ENCODE results near the gene RARA.
"Not testable (repeated sequence)": the region's sequence is repeated elsewhere in the genome, so short reads cannot be mapped to it uniquely, and the experiment has no call there.

Gene RARA

DNA sequence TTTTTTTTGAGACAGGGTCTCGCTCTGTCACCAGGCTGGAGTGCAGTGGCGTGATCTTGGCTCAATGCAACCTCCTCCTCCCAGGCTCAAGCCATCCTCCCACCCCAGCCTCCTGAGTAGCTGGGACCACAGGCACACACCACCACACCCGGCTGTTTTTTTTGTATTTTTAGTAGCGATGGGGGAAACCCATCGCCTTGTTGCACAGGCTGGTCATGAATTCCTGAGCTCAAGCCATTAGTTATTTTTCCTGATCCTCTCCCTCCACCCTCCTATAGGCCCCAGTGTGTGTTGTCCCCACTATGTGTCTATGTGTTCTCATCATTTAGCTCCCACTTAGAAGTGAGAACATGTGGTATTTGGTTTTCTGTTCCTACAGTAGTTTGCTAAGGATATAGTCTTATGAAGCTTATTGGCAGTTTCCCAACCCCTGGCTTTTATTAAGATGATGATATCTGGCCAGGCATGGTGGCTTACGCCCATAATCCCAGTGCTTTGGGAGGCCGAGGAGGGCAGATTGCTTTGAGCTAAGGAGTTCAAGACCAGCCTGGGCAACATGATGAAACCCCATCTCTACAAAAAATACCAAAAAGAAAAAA, 9.7 kb upstream of the RARA start:
- not testable (repeated sequence) for DNase-seq

DNA sequence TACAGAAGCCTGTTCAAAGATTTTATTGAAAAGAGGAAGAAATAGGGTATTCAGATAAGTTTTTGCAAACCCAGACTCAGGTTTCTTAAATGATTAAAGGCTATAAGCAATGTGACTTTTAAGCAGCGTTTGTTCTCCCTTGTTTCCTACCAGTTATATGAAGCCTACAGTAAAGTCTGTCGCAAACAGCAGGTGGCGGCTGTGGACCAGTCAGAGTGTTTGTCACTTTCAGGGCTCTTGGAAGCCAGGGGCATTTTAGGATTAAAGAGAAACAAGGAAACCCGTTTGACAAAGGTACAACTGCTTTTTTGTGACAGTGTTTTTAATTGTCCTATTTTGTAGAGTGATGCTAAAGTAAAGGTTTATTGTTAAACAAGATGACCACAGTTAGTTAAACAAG, 7.7 kb upstream of the RARA start:
- DNase-seq, result peak; percentile 59

DNA sequence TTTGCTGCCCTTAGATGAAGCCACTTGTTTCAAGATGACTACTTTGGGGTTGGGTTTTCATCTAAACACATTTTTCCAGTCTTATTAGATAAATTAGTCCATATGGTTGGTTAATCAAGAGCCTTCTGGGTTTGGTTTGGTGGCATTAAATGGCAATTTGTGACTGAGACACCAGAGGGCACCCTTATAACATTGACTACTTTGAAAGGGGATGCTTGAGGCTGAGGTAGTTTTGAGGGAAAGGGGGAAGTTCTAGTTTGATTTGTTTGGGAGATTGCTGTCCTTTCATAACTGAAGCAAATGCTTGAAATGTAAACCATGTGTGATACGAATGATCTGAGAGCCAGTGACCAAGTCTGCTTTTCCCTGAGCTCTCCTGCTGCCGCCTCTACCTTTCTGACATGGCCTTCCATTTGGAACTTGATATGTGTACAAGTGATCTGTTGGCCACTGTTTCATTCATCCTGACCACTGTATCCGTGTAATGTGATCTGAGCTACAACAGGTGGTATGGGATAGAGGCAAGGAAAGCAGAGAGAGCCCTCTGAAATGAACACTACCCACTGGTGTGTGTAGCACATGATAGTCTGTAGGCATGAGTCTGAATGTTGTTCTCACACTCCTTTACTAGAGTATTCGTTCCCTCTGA, 5.8 kb upstream of the RARA start:
- peak; percentile 88 for DNase-seq

DNA sequence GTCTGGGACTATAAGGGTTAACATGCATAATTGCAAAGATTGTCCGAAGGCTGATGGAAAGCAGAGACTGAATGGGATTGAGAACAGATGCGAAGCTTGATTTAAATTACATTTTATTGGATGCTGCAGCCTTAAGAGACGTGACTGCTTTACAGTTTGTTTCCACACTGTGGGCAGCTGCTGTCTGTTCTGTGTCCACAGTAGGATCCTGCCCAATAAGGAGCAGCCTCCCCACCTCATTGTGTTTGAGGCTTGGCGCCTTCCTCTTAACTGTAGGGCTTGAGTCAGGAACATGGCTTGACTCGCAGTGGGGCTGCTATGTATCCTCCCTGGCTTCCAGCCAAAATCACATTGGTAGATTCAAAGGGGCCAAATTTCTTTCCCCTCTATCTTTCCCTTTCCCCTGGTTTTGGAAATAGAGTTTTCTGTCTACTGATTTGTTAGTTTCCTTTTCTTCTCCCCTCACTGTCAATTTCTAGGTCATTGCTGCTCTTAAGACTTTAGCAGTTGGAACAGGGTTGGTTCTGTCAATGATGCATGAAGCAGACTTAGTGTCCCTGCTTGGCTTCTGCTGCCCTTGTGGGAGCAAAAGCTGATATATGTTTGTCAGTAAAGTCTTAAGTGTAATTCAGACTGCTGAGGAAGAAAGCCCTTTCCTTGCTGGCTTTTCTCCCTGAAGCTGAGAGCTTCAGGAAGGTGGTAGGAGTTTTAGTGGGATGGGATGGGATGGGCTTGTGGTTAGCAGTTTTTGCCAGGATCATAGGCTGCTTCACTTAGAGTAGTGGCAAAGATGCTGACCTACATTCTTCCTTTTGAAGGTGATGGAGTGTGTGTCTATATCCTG, 5.0 kb upstream of the RARA start:
- DNase-seq, result no peak

DNA sequence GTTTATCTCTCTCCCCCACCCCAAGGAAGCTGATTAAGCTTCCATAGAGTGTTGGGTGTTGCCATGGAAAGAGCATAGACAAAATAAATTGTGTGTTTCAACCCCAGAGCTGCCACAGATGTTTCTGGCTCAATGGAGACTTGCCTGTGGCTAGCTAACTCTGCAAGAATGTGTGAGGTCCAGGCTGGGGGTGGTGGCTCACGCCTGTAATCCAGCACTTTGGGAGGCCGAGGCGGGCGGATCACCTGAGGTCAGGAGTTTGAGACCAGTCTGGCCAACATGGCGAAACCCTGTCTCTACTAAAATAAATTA, 4.5 kb upstream of the RARA start:
- not testable (repeated sequence) for DNase-seq

DNA sequence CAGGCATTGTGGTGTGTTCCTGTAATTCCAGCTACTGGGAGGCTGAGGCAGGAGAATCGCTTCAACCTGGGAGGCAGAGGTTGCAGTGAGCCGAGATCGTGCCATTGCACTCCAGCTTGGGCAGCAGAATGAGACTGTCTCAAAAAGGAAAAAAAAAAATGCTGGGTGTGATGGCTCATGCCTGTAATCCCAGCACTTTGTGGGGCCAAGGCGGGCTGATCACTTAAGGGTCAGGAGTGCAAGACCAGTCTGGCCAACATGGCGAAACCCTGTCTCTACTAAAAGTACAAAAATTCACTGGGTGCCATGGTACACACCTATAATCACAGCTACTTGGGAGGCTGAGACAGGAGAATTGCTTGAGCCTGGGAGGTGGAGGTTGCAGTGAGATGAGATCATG, 4.1 kb upstream of the RARA start:
- DNase-seq, result not testable (repeated sequence)

DNA sequence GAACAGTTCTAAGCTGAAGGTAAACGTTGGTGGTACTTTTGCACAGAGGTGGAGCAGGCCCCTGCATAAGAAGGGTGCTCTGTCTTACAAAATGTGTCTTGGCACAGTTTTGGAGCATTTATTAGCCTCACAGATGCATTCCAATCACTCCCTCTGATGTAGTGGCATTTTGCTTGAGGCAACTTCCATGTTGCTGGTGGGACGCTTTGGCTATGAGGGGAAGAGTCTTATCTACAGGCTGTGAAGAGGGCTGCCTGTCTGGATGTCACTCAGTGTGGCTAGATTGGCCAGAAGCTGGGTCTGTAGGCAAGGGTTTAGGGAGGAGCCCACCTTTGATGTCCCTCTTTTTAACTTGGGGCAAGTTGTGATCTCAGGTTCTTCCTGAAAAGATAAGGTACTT, 2.6 kb upstream of the RARA start:
- DNase-seq, result no peak

DNA sequence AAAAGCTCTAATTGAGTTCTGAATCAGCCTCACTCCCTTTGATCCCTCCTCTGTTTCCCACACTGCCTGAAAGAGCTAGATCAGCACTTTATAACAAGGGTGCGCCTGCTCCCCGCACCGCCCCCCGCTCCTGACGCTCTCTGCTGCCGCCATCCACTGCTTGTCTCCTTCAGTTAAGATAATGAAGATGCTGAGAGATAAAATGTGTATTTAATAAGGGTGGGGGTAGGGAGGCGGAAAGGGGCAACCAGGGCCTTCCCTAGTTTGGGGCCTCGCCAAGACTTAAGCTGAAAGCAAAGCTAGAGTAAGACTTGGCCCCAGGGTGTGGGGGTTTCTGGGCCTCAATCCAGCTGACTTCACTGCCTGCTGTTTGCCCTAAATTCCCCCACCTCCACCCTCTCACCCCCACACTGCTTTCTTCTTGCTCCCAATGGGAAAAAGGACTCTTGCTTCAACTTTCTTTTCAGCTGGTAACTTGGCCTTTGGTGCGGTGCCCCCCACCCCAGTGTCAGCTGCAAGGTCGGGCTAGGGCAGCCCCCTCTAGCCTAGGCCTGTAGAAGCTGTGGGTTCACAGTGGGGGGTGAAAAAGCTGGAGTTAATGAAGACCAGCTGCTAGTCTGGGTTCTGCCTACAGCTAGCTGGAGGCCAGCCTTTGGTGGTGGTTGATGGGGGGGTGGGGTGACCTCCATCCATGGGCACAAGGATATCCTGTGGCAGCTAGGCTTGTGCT, 1.8 kb upstream of the RARA start:
- DNase-seq, result peak; percentile 54

DNA sequence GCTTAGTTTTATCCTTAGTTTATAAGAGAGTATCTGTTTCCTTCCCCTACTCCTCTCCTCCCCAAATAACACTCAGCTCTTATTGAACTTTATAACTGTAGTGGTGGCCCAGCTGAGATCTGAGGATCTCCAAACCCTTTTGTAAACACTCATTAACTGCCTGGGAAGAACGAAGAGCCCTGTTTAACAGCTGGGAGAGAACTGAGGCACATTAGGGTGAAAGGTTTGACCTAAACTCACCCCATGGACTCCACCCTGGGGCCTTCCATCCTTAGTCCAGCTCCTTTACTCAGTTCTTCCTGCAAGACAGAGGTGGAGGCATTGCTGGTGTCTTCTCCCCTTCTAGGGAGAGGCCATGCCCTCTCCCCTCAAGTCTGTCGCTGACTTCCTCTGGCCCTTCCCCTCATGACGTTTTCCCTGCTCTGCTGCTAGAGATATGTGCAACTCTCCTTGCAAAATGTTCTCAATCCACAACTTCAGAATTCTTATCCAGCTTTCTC, 1.2 kb upstream of the RARA start:
- peak; percentile 40 for DNase-seq

DNA sequence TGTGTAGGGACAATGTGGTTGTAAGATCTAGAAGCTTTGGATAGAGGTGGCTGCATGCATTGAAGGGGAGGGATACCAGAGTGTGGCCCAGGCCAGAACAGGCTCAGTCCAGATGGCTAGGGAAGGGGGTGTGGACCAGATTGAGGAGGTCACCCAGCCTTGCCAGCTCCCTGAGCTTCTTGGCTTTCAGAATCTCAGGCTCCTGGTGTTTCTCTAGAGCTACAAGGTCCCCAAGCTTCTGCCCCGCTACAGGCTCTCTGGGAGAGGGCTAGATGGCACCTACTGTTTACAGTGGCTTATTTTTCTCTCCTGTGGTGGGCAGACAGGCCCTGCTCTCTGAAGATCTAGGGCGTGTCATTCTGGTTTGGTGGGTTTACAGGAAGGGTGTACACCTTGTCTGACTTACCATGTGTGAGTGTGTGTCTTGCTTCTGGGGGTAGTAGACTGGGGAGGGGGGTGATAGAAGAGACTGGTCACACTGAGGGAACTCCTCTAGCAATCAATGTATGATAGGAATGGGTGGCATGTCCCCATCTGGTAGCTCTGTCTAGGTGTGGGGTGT, 1.1 kb downstream of the RARA start:
- no peak for DNase-seq

DNA sequence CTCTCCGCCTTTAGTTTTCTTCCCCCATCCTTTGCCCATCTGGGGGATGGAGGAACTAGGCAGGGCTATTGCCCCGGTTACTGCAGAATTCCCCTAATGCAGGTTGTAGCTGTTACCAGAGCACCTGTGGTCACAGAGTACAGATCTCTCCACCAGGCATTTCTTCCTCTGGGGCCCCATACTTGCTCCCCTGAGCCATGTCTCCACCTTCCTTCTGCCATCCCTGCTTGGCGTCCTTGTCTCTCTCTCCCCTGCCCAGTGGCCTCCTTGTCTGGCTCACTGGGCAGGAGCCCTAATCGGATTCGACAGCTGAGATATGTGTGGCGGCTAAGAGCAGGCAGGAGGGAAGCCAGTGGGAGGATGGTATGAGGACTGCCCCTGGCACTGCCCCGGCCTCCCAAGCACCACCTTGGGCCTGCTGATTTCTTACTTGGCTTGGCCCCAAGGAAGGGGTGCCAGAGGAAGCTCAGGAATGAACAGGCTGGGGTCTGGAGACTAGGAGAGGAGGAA, 2.0 kb downstream of the RARA start:
- DNase-seq, result no peak

DNA sequence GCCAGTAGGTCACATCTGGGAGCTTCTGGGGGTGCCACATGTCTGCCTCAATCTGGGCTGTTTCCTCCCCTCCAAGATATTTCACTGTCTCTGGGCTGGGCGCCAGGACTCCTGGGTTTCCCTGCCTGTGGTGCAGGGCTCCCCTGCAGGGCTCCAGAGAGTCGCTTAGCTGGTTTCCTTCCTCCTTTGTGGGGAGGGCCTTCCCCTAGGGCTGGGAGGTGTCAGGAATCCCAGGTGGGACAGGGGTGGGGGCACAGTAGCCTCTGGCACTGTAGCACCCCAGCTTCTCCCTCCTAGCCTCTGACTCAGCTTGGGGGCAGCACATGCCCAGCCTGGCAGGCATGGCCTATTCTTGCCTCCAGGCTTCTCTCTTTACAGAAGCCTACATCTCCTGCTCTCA, 2.6 kb downstream of the RARA start:
- no peak for DNase-seq

DNA sequence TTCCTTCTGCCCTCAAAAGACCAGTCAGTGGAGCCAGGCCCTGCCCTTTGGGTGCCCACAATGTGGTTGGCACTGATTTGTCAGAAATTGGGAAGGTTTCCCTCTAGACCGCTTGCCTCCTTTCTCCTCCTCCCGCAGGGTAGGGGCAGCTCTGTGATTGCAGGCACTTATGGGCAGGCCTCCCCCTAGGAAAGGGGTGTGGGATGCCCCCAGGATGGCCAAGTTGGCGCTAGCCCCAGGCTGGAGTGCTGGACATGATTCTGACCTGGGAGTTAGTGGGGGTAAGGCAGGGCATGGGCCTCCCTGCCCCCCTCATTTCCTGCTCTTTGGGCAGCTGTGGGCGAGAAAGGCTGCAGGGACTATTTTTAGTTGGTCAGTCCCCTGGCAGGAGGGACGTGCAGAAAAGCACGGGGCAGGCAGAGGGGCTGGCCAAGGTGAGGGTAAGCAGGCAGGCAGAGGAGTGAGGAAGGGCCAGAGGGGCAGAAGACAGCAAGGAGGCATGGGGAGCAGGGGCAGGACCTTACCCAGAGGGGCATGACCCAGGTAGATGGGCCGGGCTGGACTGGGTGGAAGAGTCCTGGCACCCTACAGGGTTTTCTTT, 3.3 kb downstream of the RARA start:
- no peak for DNase-seq

DNA sequence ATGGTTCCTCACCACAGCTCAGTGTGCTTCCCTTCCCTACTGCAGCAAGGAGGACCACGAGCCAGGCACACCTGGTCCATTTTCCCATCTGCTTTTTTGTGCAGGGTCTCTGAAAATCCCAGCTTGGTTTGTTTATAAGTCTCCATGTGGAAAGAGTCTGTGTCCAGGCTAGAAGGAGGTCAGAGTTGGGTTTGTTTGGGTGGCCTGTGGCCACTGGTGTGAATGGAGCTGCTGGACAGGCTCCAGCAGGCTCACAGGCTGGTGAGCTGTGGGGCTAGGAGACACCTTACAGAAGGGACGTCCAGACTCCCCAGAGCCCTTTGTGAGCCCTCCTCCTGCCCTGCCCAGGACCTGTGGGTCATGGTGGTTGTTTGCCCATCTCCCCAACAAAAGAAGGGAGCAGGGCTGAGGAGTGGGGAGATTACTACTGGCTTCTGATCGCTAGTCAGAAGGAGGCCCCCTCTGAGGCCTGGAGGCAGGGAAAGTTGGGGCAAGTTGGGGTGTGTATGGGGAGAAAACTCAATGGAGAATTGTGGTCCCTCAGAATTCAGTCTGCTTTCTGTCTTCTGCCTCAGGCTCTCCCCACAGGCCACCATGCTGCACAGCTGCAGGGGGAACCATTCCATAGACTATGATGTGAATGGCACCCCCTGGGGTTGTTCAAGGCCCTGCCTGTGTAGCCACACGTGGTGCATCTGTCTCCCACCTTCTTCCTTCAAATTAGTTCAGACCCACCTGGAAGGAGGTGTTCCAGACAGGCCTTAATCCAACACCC, 4.1 kb downstream of the RARA start:
- no peak for DNase-seq

DNA sequence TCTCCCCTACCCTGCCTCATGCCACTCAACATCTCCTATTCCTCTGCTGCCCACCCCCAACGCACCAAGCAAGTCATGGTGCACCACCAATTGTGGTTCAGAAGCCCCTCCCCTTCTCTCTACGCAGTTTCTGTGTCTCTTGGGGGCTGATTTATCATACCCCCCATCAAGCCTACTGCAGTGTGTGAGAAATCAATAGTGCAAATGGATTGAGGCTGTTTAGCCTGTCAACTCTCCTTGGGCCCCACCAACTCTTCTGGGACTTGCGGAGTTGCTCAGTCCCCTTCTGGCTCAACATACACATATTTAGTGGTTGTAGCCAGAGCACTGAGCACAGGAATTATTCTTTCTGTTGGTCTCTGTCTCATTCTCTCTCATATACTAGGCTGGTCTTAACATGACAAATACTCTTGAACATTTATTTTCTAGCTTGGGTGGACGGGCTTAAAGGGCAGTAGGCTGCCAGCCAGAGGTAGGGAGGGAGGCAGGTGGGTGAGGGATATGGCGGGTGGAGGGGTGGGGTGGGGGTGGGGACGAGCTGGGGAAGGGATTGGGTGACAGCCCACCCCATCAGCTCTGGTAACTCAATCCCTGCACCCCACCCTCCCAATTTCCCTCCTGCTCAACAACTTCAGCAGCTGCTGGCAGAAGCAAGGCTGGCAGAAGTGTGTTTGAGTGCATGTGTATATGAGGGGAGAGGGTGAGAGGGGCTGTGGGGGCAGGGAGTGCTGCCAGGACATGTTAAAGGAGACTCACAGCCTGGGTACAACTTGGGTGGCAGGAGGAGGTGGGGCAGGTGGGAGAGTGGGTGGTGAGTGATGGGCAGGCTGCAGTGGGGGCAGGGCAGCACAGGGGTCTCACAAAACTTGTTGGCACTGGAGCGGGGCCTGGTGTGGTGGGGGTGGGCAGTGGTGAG, 4.9 kb downstream of the RARA start:
- peak; percentile 46 for DNase-seq

DNA sequence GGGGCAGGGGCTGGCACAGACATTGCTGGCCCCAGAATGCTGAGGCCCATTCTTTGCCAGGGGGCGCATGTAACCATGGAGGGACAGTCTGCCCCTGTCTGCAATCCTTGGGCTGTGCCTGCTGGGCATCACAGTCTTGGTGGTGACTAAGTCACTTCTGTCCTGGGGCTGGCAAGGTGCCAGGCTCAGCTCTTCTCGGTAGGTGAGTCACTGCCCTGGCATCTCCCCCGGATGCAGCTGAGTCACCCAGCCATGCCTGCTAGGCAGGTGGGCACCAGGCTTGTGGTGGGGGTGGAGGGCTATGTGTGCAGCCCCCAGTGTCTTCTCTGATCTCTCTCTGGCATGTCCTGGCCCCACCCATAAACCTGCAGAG, 5.6 kb downstream of the RARA start:
- peak; percentile 52 for DNase-seq

DNA sequence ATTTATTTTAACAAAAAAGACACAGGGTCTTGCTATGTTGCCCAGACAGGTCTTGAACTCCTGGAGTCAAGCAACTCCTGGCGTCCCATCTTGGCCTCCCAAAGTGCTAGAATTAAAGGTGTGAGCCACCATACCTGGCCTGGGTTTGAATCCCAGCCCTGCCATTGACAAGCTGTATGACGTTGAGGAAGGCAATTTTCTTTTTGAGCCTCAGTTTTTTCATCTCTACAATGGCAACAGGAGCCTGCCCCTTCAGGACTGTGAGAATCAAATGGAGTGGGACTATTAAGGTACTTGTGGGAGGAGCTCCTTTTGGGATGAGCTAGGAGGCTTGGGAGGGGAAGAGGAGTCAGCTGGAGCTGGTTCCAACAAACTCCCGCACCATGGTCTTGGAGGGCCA, 6.2 kb downstream of the RARA start:
- DNase-seq, result no peak

DNA sequence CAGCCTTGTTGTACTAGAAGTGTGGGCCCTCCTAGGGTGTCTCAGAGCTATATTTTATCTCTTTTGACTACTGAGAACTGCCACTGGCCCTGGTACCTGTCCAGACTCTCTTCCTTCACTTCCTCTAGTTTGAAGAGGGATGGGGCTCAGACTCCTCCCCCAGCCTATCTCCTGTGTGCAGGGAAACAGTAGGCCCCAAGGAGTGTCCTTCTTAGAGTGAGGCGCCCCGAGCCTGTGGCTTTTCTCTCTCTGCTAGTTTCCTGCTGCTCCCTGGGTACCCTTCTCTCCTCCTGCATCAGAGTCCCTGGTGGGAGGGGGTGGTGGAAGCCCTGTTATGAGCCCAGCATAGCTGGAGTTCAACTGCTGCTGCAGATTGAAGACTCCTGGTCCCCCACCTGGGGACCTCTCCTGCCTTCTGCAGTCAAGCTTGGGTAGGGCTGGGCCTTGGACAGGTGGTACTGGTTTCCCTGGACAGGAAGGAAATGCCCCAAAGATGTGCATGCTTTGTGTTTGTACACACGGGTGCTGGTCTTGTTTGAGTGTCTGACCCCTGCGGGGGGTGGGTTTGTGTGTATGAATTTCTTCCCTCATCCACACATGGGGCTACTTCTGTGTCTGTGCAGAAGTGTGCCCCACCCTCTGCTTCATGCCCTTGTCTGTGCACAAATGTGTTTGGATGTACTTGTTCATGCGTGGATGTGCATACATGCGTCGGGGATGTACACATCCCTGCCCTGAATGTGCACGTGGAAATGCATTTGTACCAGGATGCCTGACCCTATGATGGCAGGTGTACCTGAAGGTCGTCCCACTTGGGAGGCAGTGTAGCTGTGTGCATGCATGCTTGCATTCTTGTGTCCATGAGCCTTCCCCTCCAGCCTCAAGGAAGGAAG, 6.9 kb downstream of the RARA start:
- DNase-seq, result no peak

DNA sequence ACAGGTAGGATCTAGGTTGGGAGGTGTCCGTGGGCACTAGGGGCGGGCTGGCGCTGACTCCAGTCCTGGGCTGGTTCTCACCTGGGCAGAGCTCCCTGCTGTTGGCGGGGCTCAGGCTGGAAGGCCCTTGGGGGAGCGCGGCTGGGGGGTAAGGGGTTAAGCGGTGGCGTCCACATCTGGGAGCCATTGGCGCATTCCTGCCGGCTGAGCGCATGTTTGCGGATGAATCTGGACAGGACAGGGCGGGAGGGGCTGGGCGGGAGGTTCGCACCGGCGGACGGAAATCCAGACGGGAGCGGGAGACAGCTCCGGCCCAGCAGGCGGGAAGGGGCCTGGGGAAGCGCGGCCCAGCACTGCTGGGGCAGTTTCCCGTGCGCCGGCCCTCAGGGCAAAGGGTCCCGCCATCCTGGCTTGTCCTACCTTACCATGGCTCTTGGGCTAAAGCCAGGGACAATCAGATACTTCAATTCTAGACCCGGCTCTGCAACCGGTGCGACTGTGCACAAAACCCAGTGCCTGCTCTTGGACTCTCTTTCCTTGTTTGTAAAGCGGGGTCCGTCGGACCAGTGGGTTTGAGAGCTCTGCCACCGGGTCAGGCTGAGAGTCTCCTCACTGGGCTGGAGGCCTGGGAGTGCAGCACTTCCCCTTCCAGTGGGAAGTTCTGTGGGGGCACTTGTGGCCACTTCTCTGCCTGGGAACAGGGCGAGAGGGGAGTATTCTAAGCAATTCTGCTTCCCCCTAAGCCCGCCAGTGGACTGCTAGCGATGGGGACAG, 7.8 kb downstream of the RARA start:
- DNase-seq, result no peak
